Lower leg skin (tissue), 3 donors: Measurements from ENCODE around the gene IL17RA.

ENCODE experiments used
- CTCF ChIP-seq, 3 donors: fragments of 450-650 bp; IDR thresholded peaks; one replicate each; pipeline ENCODE4 v1.5.1; 2016; ENCODE audit warnings: antibody characterized with exemption in 3 of 3, mild to moderate bottlenecking in 3 of 3, moderate library complexity in 2 of 3
- POLR2A ChIP-seq, 2 donors: fragments of 450-650 bp; IDR thresholded peaks; one replicate each; pipeline ENCODE4 v1.6.1; 2016 to 2017; ENCODE audit warnings: antibody characterized with exemption in 2 of 2, mild to moderate bottlenecking in 1 of 2, moderate library complexity in 1 of 2

GRCh38 chr22:17158176-17158567 lies 73.4 kb downstream of the IL17RA start:
- TF ChIP-seq CTCF (IDR thresholded peaks at IDR 0.05) (no peak), POLR2A (IDR thresholded peaks at IDR 0.05) (no peak)
